Mucosa of descending colon (tissue), 3 donors: ENCODE data around the gene CTNND2. TPM values are rescaled to one million over a fixed set of nuclear protein-coding genes. Genes with fewer than 3 reads are reported as not detected.

ENCODE experiments used
- ATAC-seq: fragments of 200-7000 bp; cut with Tn5 transposase; one replicate; pipeline ENCODE4 v1.9.1; 2020; ENCODE audit warnings: mild to moderate bottlenecking, moderate library complexity
- DNase-seq, 3 donors: peaks; one replicate each; pipeline ENCODE4 v3.0.0-alpha.2; 2020
- H3K36me3 ChIP-seq: fragments of 200-600 bp; one replicate; pipeline ENCODE4 v1.8.0; 2021; ENCODE audit warnings: low read depth, mild to moderate bottlenecking
- H3K4me1 ChIP-seq: fragments of 200-600 bp; one replicate; pipeline ENCODE4 v1.8.0; 2021; ENCODE audit warnings: low read depth, mild to moderate bottlenecking
- H3K4me3 ChIP-seq: fragments of 200-600 bp; one replicate; pipeline ENCODE4 v1.8.0; 2021; ENCODE audit warnings: mild to moderate bottlenecking
- H3K9me3 ChIP-seq: fragments of 200-600 bp; one replicate; pipeline ENCODE4 v1.8.0; 2021; ENCODE audit warnings: mild to moderate bottlenecking
- intact Hi-C, 2 donors: fragments of 100-400 bp; cut with DNase I in 1 of 2; cut with micrococcal nuclease in 1 of 2; formaldehyde crosslinking; loops; one replicate each; pipeline versions ENCODE4 v1.11.0 to v1.11.1; 2022; cut with DNase I, micrococcal nuclease
- total RNA-seq, 3 donors: library from RNA; stranded (reverse); fragmentation: NEBNext Ultra II Directional in 2 of 3; extraction: Animal tissue kit (Norgen Biotek cat#: 25700) in 2 of 3; gene quantifications; one replicate each; pipeline versions ENCODE4 v1.2.1 to v1.2.4, GENCODE V29; 2021 to 2023
- TF ChIP-seq, protein P1 (sequence below): fragments of 200-600 bp; IDR thresholded peaks from one replicate; pipeline ENCODE4 v1.8.0; 2022; ENCODE audit warnings: antibody characterized with exemption, mild to moderate bottlenecking
- donor health status: DM: no; HTN: no; CAD: no; lungs with moderate emphysema.
- donor health status: DM: no; HTN: no; CAD: no.
- donor health status: DM: no; HTN: yes; CAD: no.

The CTNND2 gene
- total RNA-seq, 3 donors from 2014 or later, result 0.70 to 3.4 (median 0.81) TPM

DNA sequence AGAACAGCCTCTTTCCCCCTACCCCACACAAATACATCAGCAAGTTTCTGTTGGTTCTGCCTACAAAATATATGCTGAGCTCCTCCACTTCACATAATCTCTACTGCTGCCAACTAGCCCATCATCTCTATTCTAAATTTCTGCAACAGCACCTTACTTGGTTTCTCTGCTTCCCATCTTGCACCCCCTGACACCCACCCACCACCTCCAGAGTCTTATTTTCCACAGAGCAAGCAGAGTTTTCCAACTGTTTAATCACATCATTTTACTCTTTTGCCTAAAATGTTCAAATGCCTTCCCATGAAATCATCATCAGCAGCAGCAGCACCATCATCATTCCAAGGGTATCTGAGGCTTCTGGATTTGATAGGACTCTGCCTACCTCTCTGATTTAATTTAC, 295.7 kb downstream of the CTNND2 start:
- Histone ChIP-seq H3K4me3 (no peak overlapping the region), H3K36me3 (no peaks in the 10 kb centered on the region), H3K4me1 (no peaks in the 10 kb centered on the region), H3K9me3 (no peaks in the 10 kb centered on the region)
- DNase-seq (no peak), ATAC-seq (no peak)
- intact Hi-C loops, result no loop called here
- TF ChIP-seq, protein P1, sequence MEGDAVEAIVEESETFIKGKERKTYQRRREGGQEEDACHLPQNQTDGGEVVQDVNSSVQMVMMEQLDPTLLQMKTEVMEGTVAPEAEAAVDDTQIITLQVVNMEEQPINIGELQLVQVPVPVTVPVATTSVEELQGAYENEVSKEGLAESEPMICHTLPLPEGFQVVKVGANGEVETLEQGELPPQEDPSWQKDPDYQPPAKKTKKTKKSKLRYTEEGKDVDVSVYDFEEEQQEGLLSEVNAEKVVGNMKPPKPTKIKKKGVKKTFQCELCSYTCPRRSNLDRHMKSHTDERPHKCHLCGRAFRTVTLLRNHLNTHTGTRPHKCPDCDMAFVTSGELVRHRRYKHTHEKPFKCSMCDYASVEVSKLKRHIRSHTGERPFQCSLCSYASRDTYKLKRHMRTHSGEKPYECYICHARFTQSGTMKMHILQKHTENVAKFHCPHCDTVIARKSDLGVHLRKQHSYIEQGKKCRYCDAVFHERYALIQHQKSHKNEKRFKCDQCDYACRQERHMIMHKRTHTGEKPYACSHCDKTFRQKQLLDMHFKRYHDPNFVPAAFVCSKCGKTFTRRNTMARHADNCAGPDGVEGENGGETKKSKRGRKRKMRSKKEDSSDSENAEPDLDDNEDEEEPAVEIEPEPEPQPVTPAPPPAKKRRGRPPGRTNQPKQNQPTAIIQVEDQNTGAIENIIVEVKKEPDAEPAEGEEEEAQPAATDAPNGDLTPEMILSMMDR, result no peak

DNA sequence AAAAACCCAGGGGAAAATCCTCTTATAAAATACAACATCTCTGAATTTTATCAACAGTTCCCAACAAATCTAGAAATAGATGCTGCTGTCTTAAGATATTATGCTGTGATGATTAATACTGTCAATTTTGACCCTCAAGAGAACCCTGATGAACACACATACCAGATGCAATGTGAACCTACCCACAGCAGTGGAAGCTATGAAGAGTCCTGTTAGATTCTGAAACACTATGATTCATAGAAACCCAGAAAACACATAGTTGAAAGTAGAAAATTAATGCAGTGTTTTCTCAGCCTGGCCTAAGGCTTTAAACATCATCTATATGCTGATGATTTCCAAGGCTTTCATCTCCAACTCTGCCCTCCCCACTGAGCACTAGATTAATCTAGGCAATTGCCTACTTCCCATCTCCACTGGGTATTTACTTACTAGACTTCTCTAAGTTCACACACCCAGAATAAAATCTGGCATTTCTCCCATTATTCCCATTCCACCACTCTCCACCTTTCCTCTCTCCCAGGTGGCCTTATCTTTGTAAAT, 296.2 kb downstream of the CTNND2 start:
- Histone ChIP-seq H3K4me3 (no peak overlapping the region), H3K36me3 (no peaks in the 10 kb centered on the region), H3K9me3 (no peaks in the 10 kb centered on the region), H3K4me1 (no peaks in the 10 kb centered on the region)
- ATAC-seq (no peak), DNase-seq (no peak)
- TF ChIP-seq, protein P1, result no peak
- intact Hi-C loops, result no loop called here

DNA sequence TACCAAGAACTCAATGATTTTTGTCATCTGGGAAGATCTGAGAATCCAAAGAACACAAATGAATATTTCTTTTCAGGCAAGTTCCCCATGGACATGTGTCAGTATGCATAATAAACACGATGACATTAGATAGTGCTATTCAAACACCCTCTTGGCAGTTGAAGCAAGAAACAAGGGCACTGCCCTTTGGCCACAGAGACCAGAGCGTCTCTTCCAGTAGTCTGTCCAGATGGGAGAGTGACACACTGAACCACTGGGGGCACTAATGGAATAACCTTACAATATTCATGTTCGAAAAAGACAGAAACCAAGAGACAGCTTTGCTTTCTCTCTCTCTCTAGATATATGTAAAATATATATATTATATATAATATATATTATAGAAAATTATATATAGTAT, 301.9 kb downstream of the CTNND2 start:
- Histone ChIP-seq H3K9me3 (no peaks in the 10 kb centered on the region), H3K36me3 (no peaks in the 10 kb centered on the region), H3K4me3 (no peak overlapping the region), H3K4me1 (no peaks in the 10 kb centered on the region)
- intact Hi-C loops, result no loop called here
- DNase-seq, result no peak
- TF ChIP-seq, protein P1, result no peak
- no peak for ATAC-seq

DNA sequence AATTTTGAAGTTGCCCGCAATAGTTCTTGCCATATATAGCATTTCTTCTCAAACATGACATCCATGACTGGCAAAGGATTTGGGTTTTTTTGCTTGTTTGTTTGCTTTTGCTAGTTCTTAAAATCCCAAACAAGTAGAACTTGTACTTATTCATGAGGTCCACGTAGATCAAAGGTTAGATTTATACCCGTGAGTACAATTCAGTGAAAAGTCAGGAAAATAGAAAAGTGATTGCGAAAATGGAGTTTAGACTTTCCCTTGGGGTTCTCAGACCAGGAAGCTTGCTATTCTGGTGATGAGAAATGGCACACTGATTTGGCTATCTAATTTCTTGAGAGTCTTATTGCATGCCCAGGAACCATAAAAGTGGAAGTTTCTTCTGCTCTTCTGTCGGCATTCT, 304.7 kb downstream of the CTNND2 start:
- Histone ChIP-seq H3K9me3 (no peaks in the 10 kb centered on the region), H3K36me3 (no peaks in the 10 kb centered on the region), H3K4me3 (no peak overlapping the region), H3K4me1 (no peaks in the 10 kb centered on the region)
- no peak for DNase-seq
- TF ChIP-seq, protein P1, result no peak
- no peak for ATAC-seq
- intact Hi-C loops, result no loop called here

DNA sequence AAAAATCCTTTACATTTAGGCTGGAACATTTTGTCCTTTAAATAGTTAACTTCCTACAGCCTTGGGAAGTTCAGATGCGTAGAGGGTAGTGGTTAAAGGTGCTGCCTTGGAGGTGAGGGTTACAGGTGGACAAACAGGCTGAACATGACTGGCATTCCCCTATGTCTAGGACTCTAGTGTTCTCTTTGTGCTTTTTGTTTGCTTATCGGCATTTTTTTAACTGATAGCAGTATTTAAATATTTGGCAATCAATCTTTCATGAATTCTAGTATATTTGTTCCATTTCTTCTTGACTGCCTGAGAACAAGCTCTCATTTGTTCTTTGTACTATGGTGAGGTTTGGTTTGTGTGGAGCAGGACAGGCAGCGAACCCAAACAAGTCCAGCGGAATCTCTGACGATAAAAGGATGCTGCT, 307.6 kb downstream of the CTNND2 start:
- ATAC-seq, result no peak
- intact Hi-C loops, result no loop called here
- DNase-seq, result no peak

More for the DNA sequence above, 307.6 kb downstream of the CTNND2 start:
- H3K4me3 ChIP-seq, result no peak overlapping the region
- no peaks in the 10 kb centered on the region for H3K4me1 ChIP-seq
- TF ChIP-seq, protein P1, result no peak
- no peaks in the 10 kb centered on the region for H3K36me3 ChIP-seq
- no peaks in the 10 kb centered on the region for H3K9me3 ChIP-seq
